Measurements from ENCODE around the gene TLCD3A. TPM values are rescaled to one million over a fixed set of nuclear protein-coding genes. Genes with fewer than 3 reads are reported as not detected.

TLCD3A gene
- total RNA-seq, 1 donor from 2014 or later = 28.2 TPM

DNA sequence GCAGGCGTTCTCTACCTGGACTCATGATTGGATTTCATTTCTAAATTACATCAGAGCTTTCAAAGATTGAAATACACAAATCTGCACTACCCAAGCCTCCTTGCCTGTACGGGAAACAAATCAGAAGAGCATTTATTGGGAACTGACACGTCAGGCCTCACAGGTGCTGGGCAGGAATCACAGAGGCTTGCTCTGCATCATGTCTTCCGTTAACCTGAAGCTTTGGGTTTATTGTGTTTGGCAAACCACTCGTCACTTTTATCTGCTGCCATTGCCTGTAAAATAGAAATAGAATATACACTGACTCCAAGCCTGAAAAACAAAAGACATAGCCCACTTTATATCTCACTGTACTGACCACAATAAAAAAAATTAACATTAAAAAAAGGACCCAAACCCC is 27.6 kb downstream of the TLCD3A start:
- Mint-ChIP-seq H3K27me3 (ENCODE audit: low read depth) (no peaks in the 10 kb centered on the region), H3K27ac (ENCODE audit: unreplicated experiment) (no peak overlapping the region), H3K9me3 (ENCODE audit: low read depth) (no peaks in the 10 kb centered on the region), H3K4me3 (ENCODE audit: unreplicated experiment) (no peak overlapping the region), H3K36me3 (ENCODE audit: low read depth) (peaks cover 29% of the 10 kb centered on the region), H3K4me1 (ENCODE audit: low read depth) (no peaks in the 10 kb centered on the region)
- DNase-seq (ENCODE audit: low spot score) = no peak
- TF ChIP-seq CTCF (IDR thresholded peaks at IDR 0.05) = no peak

- TF ChIP-seq CTCF (IDR thresholded peaks at IDR 0.05) = no peak
- H3K36me3 Mint-ChIP-seq (ENCODE audit: low read depth) = peaks cover 32% of the 10 kb centered on the region
- no peaks in the 10 kb centered on the region for H3K27me3 Mint-ChIP-seq (ENCODE audit: low read depth)
- DNase-seq (ENCODE audit: low spot score) = no peak
- no peak overlapping the region for H3K27ac Mint-ChIP-seq (ENCODE audit: unreplicated experiment)
- H3K9me3 Mint-ChIP-seq (ENCODE audit: low read depth) = no peaks in the 10 kb centered on the region
- no peak overlapping the region for H3K4me3 Mint-ChIP-seq (ENCODE audit: unreplicated experiment)
- H3K4me1 Mint-ChIP-seq (ENCODE audit: low read depth) = no peaks in the 10 kb centered on the region
Observed at GRCh38 chr17:760371-760770, 28.0 kb downstream of the TLCD3A start.

- H3K4me3 Mint-ChIP-seq (ENCODE audit: unreplicated experiment) = no peak overlapping the region
- no peaks in the 10 kb centered on the region for H3K27me3 Mint-ChIP-seq (ENCODE audit: low read depth)
- H3K9me3 Mint-ChIP-seq (ENCODE audit: low read depth) = no peaks in the 10 kb centered on the region
- H3K4me1 Mint-ChIP-seq (ENCODE audit: low read depth) = no peaks in the 10 kb centered on the region
- no peak overlapping the region for H3K27ac Mint-ChIP-seq (ENCODE audit: unreplicated experiment)
- no peak for DNase-seq (ENCODE audit: low spot score)
- H3K36me3 Mint-ChIP-seq (ENCODE audit: low read depth) = peaks cover 33% of the 10 kb centered on the region
- TF ChIP-seq CTCF (IDR thresholded peaks at IDR 0.05) = no peak
Observed at GRCh38 chr17:767076-767475, 34.7 kb downstream of the TLCD3A start.

DNA sequence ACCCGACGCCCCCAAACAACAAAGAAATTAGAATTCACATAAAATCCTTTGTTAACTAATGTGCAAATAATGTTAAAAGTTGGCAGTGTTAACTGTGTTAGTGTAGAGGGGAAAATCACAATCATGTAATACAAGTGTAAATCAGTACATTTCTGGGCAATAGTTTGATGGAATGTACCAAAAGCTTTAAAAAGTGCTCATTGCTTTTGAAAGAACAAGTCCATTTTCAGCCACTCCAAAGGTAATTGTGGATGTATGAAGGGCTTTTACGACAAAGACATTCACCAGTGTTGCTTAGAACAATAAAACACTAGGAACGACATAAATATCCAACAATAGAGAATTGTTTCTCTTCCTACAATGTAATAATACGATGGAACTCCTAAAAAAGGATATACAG is 40.6 kb downstream of the TLCD3A start:
- Mint-ChIP-seq H3K4me1 (ENCODE audit: low read depth) (peaks cover 8% of the 10 kb centered on the region), H3K9me3 (ENCODE audit: low read depth) (no peaks in the 10 kb centered on the region), H3K27ac (ENCODE audit: unreplicated experiment) (no peak overlapping the region)

GRCh38 chr17:773467-774312 is 41.3 kb downstream of the TLCD3A start:
- Mint-ChIP-seq H3K4me1 (ENCODE audit: low read depth) (peaks cover 8% of the 10 kb centered on the region), H3K27me3 (ENCODE audit: low read depth) (no peaks in the 10 kb centered on the region), H3K36me3 (ENCODE audit: low read depth) (peaks cover 49% of the 10 kb centered on the region), H3K9me3 (ENCODE audit: low read depth) (no peaks in the 10 kb centered on the region), H3K27ac (ENCODE audit: unreplicated experiment) (no peak overlapping the region), H3K4me3 (ENCODE audit: unreplicated experiment) (no peak overlapping the region)
- no peak for DNase-seq (ENCODE audit: low spot score)
- TF ChIP-seq CTCF (IDR thresholded peaks at IDR 0.05) = no peak

More for the DNA sequence above, 40.6 kb downstream of the TLCD3A start:
- DNase-seq (ENCODE audit: low spot score) = no peak
- H3K36me3 Mint-ChIP-seq (ENCODE audit: low read depth) = peaks cover 47% of the 10 kb centered on the region
- H3K4me3 Mint-ChIP-seq (ENCODE audit: unreplicated experiment) = no peak overlapping the region
- TF ChIP-seq CTCF (IDR thresholded peaks at IDR 0.05) = no peak
- no peaks in the 10 kb centered on the region for H3K27me3 Mint-ChIP-seq (ENCODE audit: low read depth)

Data from chondrocyte (in vitro differentiated cells).